Spleen (tissue), 11 donors: ENCODE results near the gene ATOH8. TPM values are rescaled to one million over a fixed set of nuclear protein-coding genes. Genes with fewer than 3 reads are reported as not detected.

ENCODE experiments used
- DNase-seq: peaks from one replicate; pipeline ENCODE4 v3.0.0-alpha.2; 2020
- H3K27ac ChIP-seq, 8 donors: fragments of 200-600 bp; sonication (generic) in 7 of 8; 1 replicate in 4 of 8; 2 replicates in 4 of 8; pipeline versions ENCODE4 v1.5.0 to v1.8.0; 2016 to 2021; ENCODE audit warnings: inconsistent platforms in 4 of 8, mild to moderate bottlenecking in 4 of 8, moderate library complexity in 1 of 8
- H3K27me3 ChIP-seq, 7 donors: fragments of 200-600 bp; sonication (generic) in 6 of 7; replicated peaks in 1 of 7; 1 replicate in 4 of 7; 2 replicates in 3 of 7; pipeline versions ENCODE4 v1.5.0 to v1.8.0; 2016 to 2021; ENCODE audit warnings: inconsistent platforms in 3 of 7, mild to moderate bottlenecking in 1 of 7
- H3K36me3 ChIP-seq, 6 donors: fragments of 200-600 bp; sonication (generic) in 5 of 6; 1 replicate in 4 of 6; 2 replicates in 2 of 6; pipeline versions ENCODE4 v1.5.0 to v1.8.0; 2016 to 2021; ENCODE audit warnings: inconsistent platforms in 2 of 6
- H3K4me1 ChIP-seq, 6 donors: fragments of 200-600 bp; sonication (generic) in 5 of 6; 1 replicate in 3 of 6; 2 replicates in 3 of 6; pipeline versions ENCODE4 v1.5.0 to v1.8.0; 2016 to 2021; ENCODE audit warnings: inconsistent platforms in 3 of 6
- H3K4me3 ChIP-seq, 8 donors: fragments of 200-600 bp; sonication (generic) in 7 of 8; 1 replicate in 4 of 8; 2 replicates in 4 of 8; pipeline versions ENCODE4 v1.5.0 to v1.8.0; 2016 to 2021; ENCODE audit warnings: inconsistent platforms in 4 of 8, mild to moderate bottlenecking in 4 of 8, moderate library complexity in 2 of 8
- H3K9me3 ChIP-seq, 8 donors: fragments of 200-600 bp; sonication (generic) in 7 of 8; 1 replicate in 4 of 8; 2 replicates in 4 of 8; pipeline versions ENCODE4 v1.5.0 to v1.8.0; 2016 to 2021; ENCODE audit warnings: inconsistent platforms in 4 of 8
- CTCF ChIP-seq, 11 experiments: fragments of 200-600 bp in 7 of 11; fragments of 450-650 bp in 4 of 11; sonication (generic) in 4 of 11; IDR thresholded peaks in 8 of 11; conservative IDR thresholded peaks in 3 of 11; 1 replicate in 7 of 11; 2 replicates in 4 of 11; pipeline versions ENCODE4 v1.4.0 to v1.8.0; 2016 to 2021; ENCODE audit warnings: antibody characterized with exemption in 11 of 11, inconsistent platforms in 4 of 11, mild to moderate bottlenecking in 1 of 11
- POLR2A ChIP-seq, 3 donors: fragments of 450-650 bp; IDR thresholded peaks; one replicate each; pipeline ENCODE4 v1.5.1; 2017; ENCODE audit warnings: antibody characterized with exemption in 3 of 3, mild to moderate bottlenecking in 1 of 3
- POLR2AphosphoS5 ChIP-seq, 3 donors: sonication (generic); formaldehyde crosslinking; IDR thresholded peaks; one replicate each; pipeline ENCODE4 v1.5.1; 2017; ENCODE audit warnings: antibody characterized with exemption in 3 of 3
- WGBS, 5 donors: extraction: QIAGEN DNeasy Blood & Tissue Kit in 3 of 5; methylation state at CpG; one replicate each; pipeline versions ENCODE4 v1.1.5 to v1.1.7; 2013 to 2018; 5-methylcytosine and 5-hydroxymethylcytosine counted together
- intact Hi-C: fragments of 100-400 bp; cut with DNase I; formaldehyde crosslinking; loops from one replicate; pipeline ENCODE4 v1.15.0; 2023; ENCODE audit warnings: low total_unique reads
- polyA plus RNA-seq, 3 donors: library from polyadenylated mRNA; stranded (reverse); fragments of 200-250 nt; gene quantifications; one replicate each; pipeline ENCODE4 v1.2.1, GENCODE V29; 2013
- total RNA-seq, 7 donors: library from RNA; depleted of rRNA in 3 of 7; stranded (reverse); fragments of >200 nt in 3 of 7; fragmentation: NEBNext Ultra II Directional in 4 of 7; extraction: Animal tissue kit (Norgen Biotek cat#: 25700) in 4 of 7; gene quantifications; one replicate each; pipeline versions ENCODE4 v1.1.0 to v1.2.1, GENCODE V29; 2016 to 2021
- donor health status: healthy with polysubstance abuse.
- donor health status: DM: no; HTN: no; CAD: no; lungs with moderate emphysema.
- donor health status: DM: no; HTN: no; CAD: no.
- donor health status: Bipolar disorder and iron deficiency.
- donor health status: healthy.
- donor health status: DM: no; HTN: no; CAD: no.
- donor health status: DM: yes; HTN: yes; CAD: no.

ATOH8 gene
- total and polyA plus RNA-seq, 10 donors = 6.4 to 53.0 (median 17.4) TPM

GRCh38 chr2:85800586-85800985 is 46.8 kb downstream of the ATOH8 start:
- intact Hi-C loops = no loop called here
- Histone ChIP-seq H3K4me1 (peaks cover 5 to 39% (median 21%) of the 10 kb centered on the region in 6 donors), H3K36me3 (no peaks in the 10 kb centered on the region), H3K27me3 (peaks cover 0 to 27% (median 0%) of the 10 kb centered on the region in 7 donors), H3K27ac (no peak overlapping the region), H3K9me3 (peaks cover 0 to 9% (median 8%) of the 10 kb centered on the region in 8 donors), H3K4me3 (no peak overlapping the region)
- 60 to 93% (median 71%) methylated on average over 3 of the region's 3 CpGs for WGBS, 5 donors
- no peak for DNase-seq
- no peak for TF ChIP-seq CTCF (IDR thresholded peaks at IDR 0.05 in 8 of 11, conservative IDR thresholded peaks at IDR 0.05 in 3 of 11)
- no peak for TF ChIP-seq POLR2AphosphoS5 (IDR thresholded peaks at IDR 0.05)
- no peak for TF ChIP-seq POLR2A (IDR thresholded peaks at IDR 0.05)

GRCh38 chr2:85801871-85802270 is 48.1 kb downstream of the ATOH8 start:
- 80 to 94% (median 90%) methylated on average over 5 of the region's 5 CpGs for WGBS, 5 donors
- Histone ChIP-seq H3K4me3 (no peak overlapping the region), H3K9me3 (peaks cover 0 to 9% (median 8%) of the 10 kb centered on the region in 8 donors), H3K36me3 (no peaks in the 10 kb centered on the region), H3K27me3 (peaks cover 0 to 27% (median 0%) of the 10 kb centered on the region in 7 donors), H3K4me1 (peaks cover 0 to 26% (median 13%) of the 10 kb centered on the region in 6 donors), H3K27ac (no peak overlapping the region)
- TF ChIP-seq POLR2A (IDR thresholded peaks at IDR 0.05) (no peak), CTCF (IDR thresholded peaks at IDR 0.05 in 8 of 11, conservative IDR thresholded peaks at IDR 0.05 in 3 of 11) (no peak), POLR2AphosphoS5 (IDR thresholded peaks at IDR 0.05) (no peak)
- DNase-seq = peak; percentile 36
- intact Hi-C loops = no loop called here

GRCh38 chr2:85802354-85803103 is 48.7 kb downstream of the ATOH8 start:
- Histone ChIP-seq H3K27ac (no peak overlapping the region), H3K9me3 (peaks cover 0 to 9% (median 8%) of the 10 kb centered on the region in 8 donors), H3K4me3 (no peak overlapping the region), H3K27me3 (peaks cover 0 to 27% (median 0%) of the 10 kb centered on the region in 7 donors), H3K36me3 (no peaks in the 10 kb centered on the region), H3K4me1 (peaks cover 0 to 19% (median 9%) of the 10 kb centered on the region in 6 donors)
- 76 to 90% (median 82%) methylated on average over 9 of the region's 9 CpGs for WGBS, 5 donors
- TF ChIP-seq POLR2AphosphoS5 (IDR thresholded peaks at IDR 0.05) = no peak
- TF ChIP-seq POLR2A (IDR thresholded peaks at IDR 0.05) = no peak
- no peak for TF ChIP-seq CTCF (IDR thresholded peaks at IDR 0.05 in 8 of 11, conservative IDR thresholded peaks at IDR 0.05 in 3 of 11)
- DNase-seq = no peak
- intact Hi-C loops = no loop called here

GRCh38 chr2:85803704-85804425 is 50.1 kb downstream of the ATOH8 start:
- intact Hi-C loops = no loop called here
- peak; percentile 23 for DNase-seq

More at GRCh38 chr2:85803704-85804425, 50.1 kb downstream of the ATOH8 start:
- H3K27ac ChIP-seq = no peak overlapping the region
- no peaks in the 10 kb centered on the region for H3K36me3 ChIP-seq
- WGBS, 5 donors = 60 to 75% (median 71%) methylated on average over 10 of the region's 10 CpGs
- H3K27me3 ChIP-seq = peaks cover 0 to 19% (median 0%) of the 10 kb centered on the region in 7 donors
- H3K9me3 ChIP-seq = peaks cover 0 to 9% (median 8%) of the 10 kb centered on the region in 8 donors
- no peak overlapping the region for H3K4me3 ChIP-seq
- TF ChIP-seq POLR2AphosphoS5 (IDR thresholded peaks at IDR 0.05) = no peak
- TF ChIP-seq CTCF (IDR thresholded peaks at IDR 0.05 in 8 of 11, conservative IDR thresholded peaks at IDR 0.05 in 3 of 11) = no peak
- TF ChIP-seq POLR2A (IDR thresholded peaks at IDR 0.05) = no peak
- H3K4me1 ChIP-seq = peaks cover 0 to 12% (median 8%) of the 10 kb centered on the region in 6 donors
